ENCODE measurements around the gene CSNK2A2. TPM values are rescaled to one million over a fixed set of nuclear protein-coding genes. Genes with fewer than 3 reads are reported as not detected.

Gene CSNK2A2
- total and polyA plus RNA-seq, 10 of the 15 experiments (the other 5 are each of a cell fraction or from before 2014, with no cell fraction given) = 17.4 to 79.1 (median 29.4) TPM

- H3K9me3 ChIP-seq (replicated peaks; ENCODE audit: control insufficient read depth, insufficient read depth, low read length) = no peaks in the 10 kb centered on the region
- 0 out of 2 replicates have a peak overlapping the region, but pooled peaks have one; percentile 8 for H3K4me3 ChIP-seq
- H3K79me2 ChIP-seq (ENCODE audit: control insufficient read depth, insufficient read depth, low read length) = peaks cover 77% of the 10 kb centered on the region
- ChIA-PET CTCF (interaction anchor here (0.5 to 13.7 kb wide), 10 partner anchors 24 to 389 kb away, joined by 3 to 186 read pairs (median 4); partner anchors contain the start of genes KATNB1, MMP15 and ZNF319), POLR2A (no interaction called here), SMC1A (ENCODE audit: uncharacterized antibody, unreplicated experiment) (interaction anchor here (0.8 to 4.5 kb wide), 5 partner anchors 15 to 105 kb away, joined by 4 to 50 read pairs (median 17); no protein-coding TSS in a partner anchor), RAD21 (ENCODE audit: unreplicated experiment) (interaction anchor here (0.5 to 3.7 kb wide), 6 partner anchors 15 to 420 kb away, joined by 3 to 24 read pairs (median 3); no protein-coding TSS in a partner anchor)
- no peak overlapping the region; the same call in 1 of the 2 replicates for H3K9ac ChIP-seq (ENCODE audit: control insufficient read depth, insufficient read depth, low read length)
- no peaks in the 10 kb centered on the region for H3K27me3 ChIP-seq (replicated peaks in 1 of 2; ENCODE audit: control insufficient read depth in 2 of 2, insufficient read depth in 2 of 2, low read length in 1 of 2)
- H3K4me1 ChIP-seq (ENCODE audit: control insufficient read depth, insufficient read depth, low read length) = peaks cover 21% of the 10 kb centered on the region
- FAIRE-seq (no peak), ATAC-seq (no peak), DNase-seq (ENCODE audit: low read depth, low spot score) (no peak)
- in situ Hi-C loops (cut with MboI) = no loop called here
- no peak overlapping the region; the same call in 1 of the 2 replicates for H3K27ac ChIP-seq (ENCODE audit: control insufficient read depth, insufficient read depth)
- 36% methylated on average over 8 of the region's 8 CpGs for WGBS (ENCODE audit: insufficient coverage, insufficient replicate concordance, low lambda C conversion rate, missing lambda C conversion rate)
- peaks cover 5% of the 10 kb centered on the region; the same call in 1 of the 2 replicates for H4K20me1 ChIP-seq (ENCODE audit: control insufficient read depth, insufficient read depth)
- peaks cover 0 to 4% of the 10 kb centered on the region in 2 experiments; a peak in 1 of 4 replicates for H3K36me3 ChIP-seq (ENCODE audit: control insufficient read depth in 2 of 2, insufficient read depth in 2 of 2, low read length in 1 of 2)
- H3K4me2 ChIP-seq (ENCODE audit: control insufficient read depth, insufficient read depth) = peak overlapping the region; percentile 44
- no TSS peak for BruUV-seq (replicated peaks)
- no peak overlapping the region for H2AFZ ChIP-seq (ENCODE audit: control insufficient read depth, low read depth, low read length)
- intact Hi-C loops (cut with micrococcal nuclease; ENCODE audit: unreplicated experiment) = loop anchor here (2.0 to 10.0 kb wide), 3 partner anchors 103 to 679 kb away; partner anchors contain the start of genes CIAPIN1 and COQ9
- TF ChIP-seq ZZZ3 (IDR thresholded peaks at IDR 0.05; ENCODE audit: control insufficient read depth, insufficient read length, low read depth) = no peak
- TF ChIP-seq ZSCAN29 (IDR thresholded peaks at IDR 0.05) = no peak
- no peak for TF ChIP-seq WRNIP1 (IDR thresholded peaks at IDR 0.05; ENCODE audit: borderline replicate concordance, low read depth, low read length)
- no peak for TF ChIP-seq HDAC6 (IDR thresholded peaks at IDR 0.05; ENCODE audit: unreplicated experiment)
- TF ChIP-seq ZNF622 (IDR thresholded peaks at IDR 0.05) = no peak
- no peak for TF ChIP-seq NFYA (IDR thresholded peaks at IDR 0.05; ENCODE audit: borderline replicate concordance, low read depth, low read length)
- no peak for TF ChIP-seq EP300 (IDR thresholded peaks at IDR 0.05; ENCODE audit: borderline replicate concordance in 1 of 2, control insufficient read depth in 1 of 2, low read depth in 2 of 2, low read length in 2 of 2)
- no peak for TF ChIP-seq NBN (IDR thresholded peaks at IDR 0.05)
- TF ChIP-seq KLF5 (IDR thresholded peaks at IDR 0.05; ENCODE audit: partially characterized antibody) = no peak
- no peak for TF ChIP-seq BCL11A (IDR thresholded peaks at IDR 0.05; ENCODE audit: low read depth, low read length)
- no peak for TF ChIP-seq SKIL (IDR thresholded peaks at IDR 0.05; ENCODE audit: low read depth, poor library complexity, severe bottlenecking)
- TF ChIP-seq SIN3A (IDR thresholded peaks at IDR 0.05; ENCODE audit: low read depth, low read length) = no peak
- no peak for TF ChIP-seq LARP7 (IDR thresholded peaks at IDR 0.05)
- TF ChIP-seq RELA (IDR thresholded peaks at IDR 0.05; ENCODE audit: borderline replicate concordance, partially characterized antibody) = no peak
- TF ChIP-seq SUPT20H (IDR thresholded peaks at IDR 0.05; ENCODE audit: borderline replicate concordance, control insufficient read depth, low read depth, low read length) = no peak
- TF ChIP-seq CEBPB (IDR thresholded peaks at IDR 0.05; ENCODE audit: borderline replicate concordance in 1 of 2, low read depth in 2 of 2, low read length in 2 of 2) = no peak
- no peak for TF ChIP-seq USF2 (IDR thresholded peaks at IDR 0.05; ENCODE audit: borderline replicate concordance, low read depth, low read length)
- TF ChIP-seq IRF5 (IDR thresholded peaks at IDR 0.05; ENCODE audit: borderline replicate concordance) = no peak
These were observed 73.9 kb downstream of the CSNK2A2 start for GRCh38 chr16:58123896-58124600.

All from GM12878 (cell line).